ENCODE measurements around the gene SPINK13.
"Not testable (repeated sequence)": the region's sequence is repeated elsewhere in the genome, so short reads cannot be mapped to it uniquely, and the experiment has no call there.

DNA sequence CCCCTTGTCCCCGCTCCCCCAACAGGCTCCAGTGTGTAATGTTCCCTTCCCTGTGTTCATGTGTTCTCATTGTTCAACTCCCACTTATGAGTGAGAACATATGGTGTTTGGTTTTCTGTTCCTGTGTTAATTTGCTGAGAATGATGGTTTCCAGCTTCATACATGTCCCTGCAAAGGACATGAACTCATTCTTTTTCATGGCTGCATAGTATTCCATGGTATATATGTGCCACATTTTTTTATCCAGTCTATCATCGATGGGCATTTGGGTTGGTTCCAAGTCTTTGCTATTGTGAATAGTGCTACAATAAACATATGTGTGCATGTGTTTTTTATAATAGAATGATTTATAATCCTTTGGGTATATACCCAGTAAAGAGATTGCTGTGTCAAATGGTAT, 6.5 kb downstream of the SPINK13 start:
- TF ChIP-seq, protein P1, sequence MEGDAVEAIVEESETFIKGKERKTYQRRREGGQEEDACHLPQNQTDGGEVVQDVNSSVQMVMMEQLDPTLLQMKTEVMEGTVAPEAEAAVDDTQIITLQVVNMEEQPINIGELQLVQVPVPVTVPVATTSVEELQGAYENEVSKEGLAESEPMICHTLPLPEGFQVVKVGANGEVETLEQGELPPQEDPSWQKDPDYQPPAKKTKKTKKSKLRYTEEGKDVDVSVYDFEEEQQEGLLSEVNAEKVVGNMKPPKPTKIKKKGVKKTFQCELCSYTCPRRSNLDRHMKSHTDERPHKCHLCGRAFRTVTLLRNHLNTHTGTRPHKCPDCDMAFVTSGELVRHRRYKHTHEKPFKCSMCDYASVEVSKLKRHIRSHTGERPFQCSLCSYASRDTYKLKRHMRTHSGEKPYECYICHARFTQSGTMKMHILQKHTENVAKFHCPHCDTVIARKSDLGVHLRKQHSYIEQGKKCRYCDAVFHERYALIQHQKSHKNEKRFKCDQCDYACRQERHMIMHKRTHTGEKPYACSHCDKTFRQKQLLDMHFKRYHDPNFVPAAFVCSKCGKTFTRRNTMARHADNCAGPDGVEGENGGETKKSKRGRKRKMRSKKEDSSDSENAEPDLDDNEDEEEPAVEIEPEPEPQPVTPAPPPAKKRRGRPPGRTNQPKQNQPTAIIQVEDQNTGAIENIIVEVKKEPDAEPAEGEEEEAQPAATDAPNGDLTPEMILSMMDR (IDR thresholded peaks at IDR 0.05), result not testable (repeated sequence)
- not testable (repeated sequence) for TF ChIP-seq POLR2A (IDR thresholded peaks at IDR 0.05)
